Right renal pelvis (tissue), 4 donors: Measurements from ENCODE around the gene GIT1. TPM values are rescaled to one million over a fixed set of nuclear protein-coding genes. Genes with fewer than 3 reads are reported as not detected.
A peak's percentile ranks its signal among the peaks of the same experiment; 100 is the strongest.

ENCODE experiments used
- DNase-seq, 4 donors: peaks; one replicate each; pipeline ENCODE4 v3.0.0-alpha.2; 2013; ENCODE audit warnings: low read depth in 4 of 4, low spot score in 3 of 4, missing footprints in 1 of 4
- polyA plus RNA-seq, 4 donors: library from polyadenylated mRNA; unstranded; fragments of 120-200 nt; gene quantifications; one replicate each; pipeline ENCODE4 v1.2.1, GENCODE V29; 2013; ENCODE audit not compliant: insufficient read length in 4 of 4

The GIT1 gene
- polyA plus RNA-seq, result 10 to 100 TPM; 42.0 to 49.8 (median 45.6) TPM

GRCh38 chr17:29589524-29590410 is at the start of gene GIT1:
GIT1 (minus strand) TSS chr17:29589648; CDS start chr17:29589378, 270 bp downstream.
- DNase-seq, result peak in 2 of 4 donors; percentile 52 to 81

GRCh38 chr17:29633886-29634285 is 44.4 kb upstream of the GIT1 start:
- no peak for DNase-seq

GRCh38 chr17:29630630-29631193 is 41.3 kb upstream of the GIT1 start:
- DNase-seq, result no peak

- DNase-seq, result no peak
Measured at GRCh38 chr17:29629839-29630238, 40.4 kb upstream of the GIT1 start.

GRCh38 chr17:29628644-29629043 is 39.2 kb upstream of the GIT1 start:
- no peak for DNase-seq

- DNase-seq, result no peak
Measured at GRCh38 chr17:29627951-29628350, 38.5 kb upstream of the GIT1 start.

GRCh38 chr17:29625037-29625750 is 35.7 kb upstream of the GIT1 start:
- no peak for DNase-seq

GRCh38 chr17:29624586-29624985 is 35.1 kb upstream of the GIT1 start:
- no peak for DNase-seq

GRCh38 chr17:29623283-29623647 is 33.8 kb upstream of the GIT1 start:
- no peak for DNase-seq

- peak in 1 of 4 donors; percentile 54 for DNase-seq
Measured at GRCh38 chr17:29622337-29623282, 33.2 kb upstream of the GIT1 start, which contains the start of gene CORO6. CORO6 (minus strand) TSS chr17:29622912; CDS start chr17:29621421, 1,491 bp downstream.

GRCh38 chr17:29621751-29622194 is 32.3 kb upstream of the GIT1 start:
- no peak for DNase-seq

- no peak for DNase-seq
Measured at GRCh38 chr17:29620779-29621500, 31.5 kb upstream of the GIT1 start.

GRCh38 chr17:29620271-29620670 is 30.8 kb upstream of the GIT1 start:
- DNase-seq, result no peak

- DNase-seq, result no peak
Measured at GRCh38 chr17:29619251-29619650, 29.8 kb upstream of the GIT1 start.

- DNase-seq, result no peak
Measured at GRCh38 chr17:29618272-29619065, 29.0 kb upstream of the GIT1 start.

GRCh38 chr17:29617481-29618271 is 28.2 kb upstream of the GIT1 start:
- DNase-seq, result no peak

GRCh38 chr17:29617125-29617480 is 27.7 kb upstream of the GIT1 start:
- peak in 1 of 4 donors; percentile 60 for DNase-seq
